ELF-1 (cell line): ENCODE data around the gene PRF1.
"Not testable (repeated sequence)": the region's sequence is repeated elsewhere in the genome, so short reads cannot be mapped to it uniquely, and the experiment has no call there.

Experiments
- DNase-seq: peaks from one replicate; pipeline ENCODE4 v3.0.0-alpha.2; 2016; ENCODE audit warnings: low read depth, low spot score

The PRF1 gene

DNA sequence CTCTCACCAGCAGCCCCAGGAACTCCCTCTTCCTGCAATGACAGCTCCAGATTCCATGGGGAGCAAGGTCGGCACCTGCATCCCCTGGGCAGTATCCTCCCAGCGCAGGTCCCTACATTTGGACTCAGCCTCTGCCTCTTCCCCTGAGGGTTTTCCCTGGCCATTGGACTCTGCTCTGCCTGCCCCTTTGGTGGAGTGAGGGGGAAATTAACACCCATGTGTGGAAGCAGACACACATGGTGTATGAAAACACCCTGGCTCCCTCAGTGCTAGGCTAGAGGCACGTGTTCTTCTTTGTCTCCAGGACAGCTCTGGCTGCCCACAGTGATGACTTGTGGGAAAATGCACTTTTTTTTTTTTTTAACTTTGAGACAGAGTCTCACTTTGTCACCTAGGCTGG is 8.4 kb downstream of the PRF1 start:
- DNase-seq: no peak

DNA sequence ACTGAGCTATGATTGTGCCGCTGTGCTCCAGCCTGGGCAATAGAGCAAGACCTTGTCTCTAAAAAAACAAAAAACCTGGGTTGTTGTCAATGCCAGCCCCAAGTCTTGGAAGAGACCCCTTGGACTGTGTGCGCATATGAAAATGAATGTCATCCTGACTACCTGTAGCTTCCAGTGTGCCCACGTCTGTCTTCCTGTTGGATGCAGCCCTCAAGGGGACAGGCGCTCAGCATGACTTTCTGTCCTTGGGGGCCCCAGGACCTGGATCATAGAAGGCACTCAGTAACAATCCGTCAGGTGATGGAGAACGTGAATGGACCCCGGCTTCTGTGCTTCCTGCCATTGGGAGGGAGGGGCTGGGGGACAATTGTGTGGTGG is 9.0 kb downstream of the PRF1 start:
- DNase-seq: no peak

DNA sequence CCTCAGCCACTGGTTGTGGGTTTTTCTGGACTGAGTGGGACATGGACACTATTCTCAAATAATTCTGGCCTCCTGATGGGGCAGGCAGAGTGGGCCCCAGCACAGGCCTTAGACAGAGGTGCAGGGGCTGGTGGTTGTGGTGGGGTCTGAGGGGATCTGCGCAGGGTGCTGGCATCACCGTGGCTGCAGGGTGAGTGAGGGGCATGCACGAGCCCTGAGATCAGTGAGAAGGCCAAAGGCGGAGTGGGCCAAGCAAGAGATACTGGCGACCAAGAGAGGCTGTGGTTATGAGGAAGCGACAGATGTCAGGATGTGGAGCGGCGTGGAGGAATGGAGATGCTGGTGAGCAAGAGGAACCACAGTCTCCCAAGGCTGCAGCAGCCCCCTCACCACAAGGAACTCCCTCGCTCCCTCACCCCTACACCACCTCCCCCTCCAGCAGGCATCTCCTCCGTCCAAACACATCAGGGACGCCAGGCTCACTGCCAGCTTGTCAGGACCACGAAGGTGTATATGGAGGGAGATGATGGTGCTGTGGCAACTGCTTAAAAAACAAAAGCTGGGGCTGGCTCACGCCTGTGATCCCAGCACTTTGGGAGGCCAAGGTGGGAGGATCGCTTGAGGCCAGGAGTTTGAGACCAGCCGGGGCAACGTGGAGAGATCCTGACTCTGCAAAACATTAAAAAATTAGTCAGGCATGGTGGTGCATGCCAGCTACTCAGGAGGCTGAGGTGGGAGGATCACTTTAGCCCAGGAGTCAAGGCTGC is 9.6 kb downstream of the PRF1 start:
- DNase-seq: no peak

DNA sequence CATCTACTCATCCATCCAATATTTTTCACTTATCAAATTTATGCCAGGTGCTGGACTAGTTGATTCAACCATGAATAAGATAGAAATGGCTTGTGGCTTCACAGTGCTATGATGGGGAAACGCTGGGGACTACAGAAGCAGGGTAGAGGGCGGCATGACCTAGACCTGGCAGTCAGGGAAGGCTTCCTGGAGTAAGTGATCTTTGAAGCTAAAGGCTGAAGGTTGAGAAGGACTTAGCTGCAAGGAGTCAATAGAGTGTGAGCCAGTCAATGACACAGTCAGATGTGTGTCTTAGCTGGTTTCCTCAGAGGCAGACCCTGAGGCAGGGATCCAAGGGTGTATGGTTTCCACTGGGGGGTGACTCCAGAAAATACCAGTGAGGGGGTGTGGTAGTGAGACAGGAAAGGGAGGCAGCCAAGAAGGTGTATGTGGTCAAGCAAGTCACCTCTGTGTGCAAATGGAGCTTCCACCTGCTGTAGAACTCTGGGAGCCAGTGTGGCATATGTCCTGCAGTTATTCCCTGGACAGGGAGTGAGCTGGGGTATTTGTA is 10.3 kb downstream of the PRF1 start:
- no peak for DNase-seq

DNA sequence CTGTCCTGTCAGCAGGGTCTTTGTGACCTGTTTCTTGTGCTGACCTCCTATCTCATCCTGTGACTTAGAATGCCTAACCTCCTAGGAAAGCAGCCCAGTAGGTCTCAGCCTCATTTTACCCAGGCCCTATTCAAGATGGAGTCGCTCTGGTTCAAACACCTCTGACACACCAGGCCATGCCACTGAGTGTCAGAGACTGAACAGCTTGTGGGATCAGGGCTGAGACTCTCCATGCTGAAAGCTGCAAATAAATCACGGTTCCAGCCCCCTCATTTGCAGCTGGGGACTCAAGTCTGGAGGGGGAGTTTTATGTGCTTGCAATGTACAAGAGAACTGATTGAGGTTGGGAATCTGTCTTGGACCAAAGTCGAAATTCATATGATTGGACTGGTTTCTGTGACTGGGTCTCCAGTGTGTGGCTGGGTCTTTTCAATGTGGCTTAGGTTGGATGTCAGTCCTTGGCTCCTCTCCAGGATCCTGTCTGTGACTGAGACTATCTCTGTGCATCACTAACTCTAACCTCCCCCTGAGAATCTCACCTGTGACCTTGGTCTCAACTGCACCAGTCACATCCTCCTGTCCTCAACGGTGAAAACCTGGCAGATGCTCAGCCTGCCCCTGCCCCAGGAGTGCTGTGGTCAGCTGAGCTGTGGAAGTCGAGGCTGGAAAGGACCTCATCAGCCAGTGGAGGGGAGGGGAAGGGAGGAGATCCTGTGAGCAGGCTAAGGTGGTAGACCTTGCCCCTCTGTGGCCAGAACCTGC is 11.7 kb downstream of the PRF1 start:
- no peak for DNase-seq

DNA sequence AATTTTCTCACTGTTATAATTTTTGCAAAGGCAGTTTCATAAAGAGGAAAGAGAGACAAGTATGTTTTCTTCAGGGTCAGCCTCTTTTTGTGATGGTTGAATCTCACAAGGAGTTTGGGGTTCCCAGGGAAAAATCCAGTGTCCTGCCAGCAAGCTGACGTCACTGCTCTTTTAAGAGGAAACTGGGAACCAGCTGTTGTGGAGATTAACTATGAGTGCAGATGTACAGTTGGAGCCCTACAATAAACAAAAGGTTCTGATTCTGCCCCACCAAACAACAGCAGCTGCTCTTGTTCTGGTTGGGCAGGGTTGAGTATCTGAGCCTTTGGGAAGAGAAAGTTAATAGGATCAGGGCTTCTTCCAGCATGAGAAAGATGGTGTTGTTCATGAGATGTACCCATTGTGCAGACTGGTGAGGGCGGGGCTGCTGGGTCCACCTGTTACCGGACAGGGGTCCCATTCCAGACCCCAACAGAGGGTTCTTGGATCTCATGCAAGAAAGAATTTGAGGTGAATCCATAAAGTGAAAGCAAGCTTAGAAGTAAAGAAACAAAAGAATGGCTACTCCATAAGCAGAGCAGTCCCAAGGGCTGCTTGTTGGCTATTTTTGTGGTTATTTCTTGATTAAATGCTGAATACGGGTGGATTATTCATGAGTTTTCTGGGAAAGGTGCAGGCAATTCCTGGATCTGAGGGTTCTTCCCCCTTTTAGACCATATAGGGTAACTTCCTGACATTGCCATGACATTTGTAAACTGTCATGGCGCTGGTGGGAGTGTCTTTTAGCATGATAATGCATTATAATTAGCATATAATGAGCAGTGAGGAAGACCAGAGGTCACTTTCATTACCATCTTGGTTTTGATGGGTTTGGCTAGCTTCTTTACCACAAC is 12.5 kb downstream of the PRF1 start:
- no peak for DNase-seq

DNA sequence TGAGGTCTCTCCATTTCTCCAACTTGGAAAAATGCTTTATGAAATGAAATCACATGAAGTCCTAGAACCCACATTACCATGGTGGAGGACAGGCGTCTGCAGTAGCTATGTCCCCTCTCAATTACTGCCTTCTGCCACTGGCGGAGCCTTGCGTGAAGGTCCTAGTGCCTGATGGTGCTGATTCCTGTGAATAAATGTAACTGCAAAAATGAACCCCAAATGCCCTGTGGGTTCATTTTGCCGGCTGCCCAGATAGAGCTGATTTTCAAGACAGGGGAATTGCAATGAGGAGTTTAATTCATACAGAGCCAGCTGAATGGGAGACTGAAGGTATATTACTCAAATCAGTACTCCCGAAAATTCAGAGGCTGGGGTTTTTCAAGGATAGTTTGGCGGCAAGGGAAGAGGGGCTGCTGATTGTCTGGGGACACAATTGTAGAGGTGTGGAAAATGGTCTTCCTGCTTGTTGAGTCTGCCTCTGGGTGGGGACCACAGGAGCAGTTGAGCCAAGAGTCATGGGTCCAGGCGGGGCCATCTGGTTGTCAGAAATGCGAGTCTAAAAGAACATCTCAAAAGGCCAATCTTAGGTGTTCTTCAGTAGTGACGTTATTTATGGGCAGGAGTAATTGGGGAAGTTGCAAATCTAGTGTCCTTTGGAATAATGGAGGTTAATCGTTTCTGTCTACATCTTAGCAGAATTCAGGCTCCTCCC is 13.5 kb downstream of the PRF1 start:
- DNase-seq: no peak

DNA sequence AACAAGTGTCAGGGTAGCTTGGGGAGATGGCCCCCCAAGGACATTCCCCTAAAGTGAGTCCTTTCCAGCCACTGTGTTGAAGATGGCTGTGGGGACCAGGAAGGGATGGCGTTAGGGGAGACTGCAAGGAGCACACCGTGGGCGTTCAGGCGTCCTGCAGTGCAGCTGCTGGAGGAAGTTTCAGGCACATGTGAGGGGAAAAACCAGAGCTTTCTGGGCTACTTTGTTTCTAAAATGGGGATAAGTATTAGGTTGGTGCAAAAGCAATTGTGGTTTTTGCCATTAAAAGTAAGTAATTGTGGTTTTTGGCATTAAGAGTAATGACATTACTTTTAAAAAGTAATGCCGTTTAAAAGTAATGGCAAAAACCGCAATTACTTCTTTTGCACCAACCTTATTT is 14.3 kb downstream of the PRF1 start:
- DNase-seq: no peak

DNA sequence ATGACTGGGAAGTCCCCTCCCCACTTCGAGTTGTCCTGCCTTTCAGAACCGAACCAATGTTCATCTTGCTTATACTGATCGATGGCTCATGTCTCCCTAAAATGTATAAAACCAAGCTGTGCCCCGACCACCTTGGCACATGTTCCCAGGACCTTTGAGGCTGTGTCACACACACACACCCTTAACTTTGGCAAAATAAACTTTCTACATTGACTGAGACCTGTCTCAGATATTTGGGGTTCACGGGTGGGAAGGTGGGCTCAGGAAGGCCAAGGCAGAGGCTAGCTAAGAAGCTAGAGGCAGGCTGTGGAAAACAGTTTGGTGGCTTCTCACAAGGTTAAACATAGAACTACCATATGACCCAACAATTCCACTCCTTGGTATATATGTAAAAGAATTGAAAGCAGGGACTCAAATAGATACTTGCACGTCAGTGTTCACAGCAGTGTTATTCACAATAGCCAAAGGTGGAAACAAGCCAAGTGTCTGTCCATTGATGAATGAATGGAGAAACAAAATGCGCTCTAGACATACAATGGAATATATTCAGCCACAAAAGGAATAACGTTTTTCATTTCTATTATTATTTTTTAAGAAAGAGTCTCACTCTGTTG is 15.4 kb downstream of the PRF1 start:
- DNase-seq: no peak

DNA sequence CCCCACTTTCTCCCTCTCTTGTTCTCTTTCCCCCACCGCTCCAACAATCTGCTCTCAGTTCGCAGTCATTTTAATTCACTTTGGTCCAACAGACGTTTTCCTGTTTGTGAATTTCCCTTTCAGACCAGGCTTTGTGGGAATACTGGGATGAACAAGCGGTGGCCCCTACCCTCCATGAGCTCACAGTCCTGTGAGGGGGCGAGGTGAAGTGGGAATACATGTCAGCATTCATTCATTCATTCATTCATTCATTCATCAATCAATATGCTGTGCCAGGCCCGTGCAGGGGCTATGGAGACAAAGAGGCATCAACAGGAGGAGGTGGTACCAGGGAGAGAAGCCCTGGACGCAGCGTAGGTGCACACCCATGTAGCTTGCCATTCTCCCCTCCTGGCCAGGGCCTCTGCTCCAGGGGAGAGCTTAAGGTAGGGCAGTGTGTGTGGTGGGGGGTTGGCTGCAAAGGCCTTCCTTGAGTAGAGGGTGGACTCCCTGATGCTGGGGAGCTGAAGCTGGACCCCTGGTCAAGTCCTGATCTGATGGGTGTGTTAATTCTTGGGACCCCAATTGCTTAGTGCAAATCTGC is 16.1 kb downstream of the PRF1 start:
- no peak for DNase-seq

DNA sequence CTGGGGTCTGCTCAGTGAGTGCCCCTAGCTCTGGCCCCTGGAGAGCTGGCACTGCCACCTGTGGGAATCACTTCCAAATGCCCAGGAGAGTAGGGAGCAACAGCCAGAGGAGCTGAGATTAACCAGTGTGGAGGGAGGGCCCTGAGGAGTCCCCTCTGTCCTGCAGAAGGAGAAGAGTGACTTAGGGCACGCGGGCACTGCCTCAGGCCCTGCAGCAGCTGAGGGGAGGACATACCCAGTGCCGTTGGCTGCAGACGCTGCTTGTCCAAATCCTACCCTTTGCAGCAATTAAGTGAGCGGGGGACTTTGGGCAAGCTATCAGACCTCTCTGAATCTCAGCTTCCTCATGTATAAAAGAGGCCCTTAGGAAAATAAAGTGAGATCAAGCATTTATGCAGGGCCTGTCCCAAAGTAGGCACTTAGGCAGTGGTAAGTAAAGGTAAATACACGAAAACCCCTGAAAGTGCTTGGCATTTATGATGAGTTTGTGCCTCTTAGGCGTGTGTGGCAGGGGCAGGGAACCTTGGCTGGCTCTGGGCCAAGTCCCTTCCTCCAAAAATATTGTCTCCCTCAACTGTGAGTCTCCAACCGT is 16.9 kb downstream of the PRF1 start:
- DNase-seq: no peak

DNA sequence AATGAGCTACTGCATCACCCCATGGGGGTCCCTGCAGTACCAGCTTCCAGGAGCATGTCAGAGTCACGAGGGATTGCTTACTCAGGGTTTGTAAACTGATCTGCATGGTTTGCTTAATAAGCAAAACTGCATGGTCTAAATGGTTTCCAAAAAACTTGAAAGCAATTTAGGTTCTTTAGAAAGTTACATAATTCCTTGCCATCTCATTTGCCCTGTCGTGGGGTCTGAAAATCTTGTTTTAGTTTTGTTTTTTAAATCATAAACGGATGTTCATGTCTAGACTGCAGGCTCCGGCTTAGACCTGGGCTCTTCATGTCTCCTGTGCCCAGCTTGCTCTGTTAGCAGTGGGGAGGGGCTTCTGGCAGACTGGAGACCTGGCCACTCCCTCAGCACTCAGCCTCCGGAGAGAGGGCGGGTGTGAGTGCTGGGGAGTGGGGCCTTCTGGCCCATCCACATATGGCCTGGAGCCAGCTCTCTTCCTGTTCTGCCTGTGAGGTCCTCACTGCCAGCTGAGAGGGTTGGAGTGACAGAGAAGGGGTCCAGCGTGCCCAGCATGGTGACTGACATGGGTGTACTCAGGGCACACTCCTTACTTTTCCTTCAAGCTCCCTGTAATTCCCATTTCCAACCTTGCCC is 17.5 kb downstream of the PRF1 start:
- peak; percentile 90 for DNase-seq

DNA sequence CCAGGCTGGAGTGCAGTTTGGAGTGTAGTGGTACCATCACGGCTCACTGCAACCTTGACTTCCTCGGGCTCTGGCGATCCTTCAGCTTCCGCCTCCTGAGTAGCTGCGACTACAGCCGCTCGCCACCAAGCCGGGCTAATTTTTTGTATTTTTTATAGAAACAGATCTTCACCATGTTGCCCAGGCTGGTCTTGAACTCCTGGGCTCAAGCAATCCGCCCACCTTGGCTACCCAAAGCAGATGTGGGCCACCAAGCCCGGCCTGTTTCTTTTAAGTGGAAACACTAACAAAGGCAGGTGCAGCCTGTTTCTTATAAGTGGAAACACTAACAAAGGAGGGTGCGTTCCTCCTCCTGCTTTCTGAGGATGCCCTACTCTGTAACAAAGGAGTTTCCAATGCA is 18.2 kb downstream of the PRF1 start:
- DNase-seq: no peak

DNA sequence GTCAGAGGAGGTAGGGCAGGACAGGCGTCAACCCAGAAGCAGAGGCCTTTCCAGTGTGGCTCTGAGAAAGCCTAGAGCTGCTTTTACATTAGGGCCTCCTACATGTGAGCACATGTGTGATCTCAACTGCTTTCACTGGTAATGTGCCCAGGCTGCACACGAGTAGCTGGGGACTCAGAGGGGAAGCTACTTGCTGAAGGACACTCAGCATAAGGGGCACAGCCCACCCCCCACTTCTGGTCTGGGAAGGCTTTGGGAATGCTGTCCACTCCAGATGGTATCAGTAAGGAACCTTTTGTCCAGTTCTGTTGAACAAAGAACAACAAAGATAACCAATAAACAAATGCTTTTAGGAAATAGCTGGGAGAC is 18.9 kb downstream of the PRF1 start:
- DNase-seq: no peak

DNA sequence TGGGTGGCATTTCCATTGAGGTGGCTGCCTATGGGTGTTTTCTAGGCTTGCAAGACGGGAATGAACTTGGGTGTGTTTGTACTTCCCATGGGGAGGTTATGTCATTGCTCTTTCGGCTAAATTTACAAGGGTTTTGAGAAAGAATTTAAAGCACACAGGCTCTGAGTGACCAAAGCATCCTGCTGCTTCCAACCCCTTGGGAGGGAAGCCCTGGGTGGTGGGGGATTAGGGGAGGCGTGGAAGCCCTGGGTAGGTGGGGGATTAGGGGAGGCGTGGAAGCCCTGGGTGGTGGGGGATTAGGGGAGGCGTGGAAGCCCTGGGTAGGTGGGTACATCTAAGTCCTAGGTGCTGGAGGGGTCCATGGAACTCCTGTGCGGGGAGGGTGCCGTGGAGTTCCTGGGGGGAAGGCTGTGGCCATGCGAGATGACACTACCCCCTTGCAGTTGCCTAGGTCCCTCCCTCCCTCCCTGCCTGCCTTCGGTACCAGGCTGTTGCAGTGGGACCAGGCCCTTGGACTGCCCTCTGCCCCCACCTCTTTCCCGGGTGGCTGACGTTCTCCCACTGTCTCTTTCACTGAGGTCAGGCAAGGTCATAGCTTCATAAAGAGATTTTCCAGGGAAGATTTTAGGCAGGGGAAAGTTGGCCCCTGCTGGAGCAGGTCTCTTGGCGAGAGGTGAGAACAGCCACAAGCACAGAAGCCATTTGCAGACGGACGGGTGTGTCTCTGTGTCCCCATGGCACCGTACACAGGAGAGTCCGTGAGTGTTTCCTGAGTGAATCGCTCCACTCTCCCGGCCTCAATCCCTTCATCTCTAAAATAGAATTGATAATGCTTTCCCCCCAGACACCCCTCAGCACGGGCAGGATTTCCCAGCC is 19.5 kb downstream of the PRF1 start:
- no peak for DNase-seq

DNA sequence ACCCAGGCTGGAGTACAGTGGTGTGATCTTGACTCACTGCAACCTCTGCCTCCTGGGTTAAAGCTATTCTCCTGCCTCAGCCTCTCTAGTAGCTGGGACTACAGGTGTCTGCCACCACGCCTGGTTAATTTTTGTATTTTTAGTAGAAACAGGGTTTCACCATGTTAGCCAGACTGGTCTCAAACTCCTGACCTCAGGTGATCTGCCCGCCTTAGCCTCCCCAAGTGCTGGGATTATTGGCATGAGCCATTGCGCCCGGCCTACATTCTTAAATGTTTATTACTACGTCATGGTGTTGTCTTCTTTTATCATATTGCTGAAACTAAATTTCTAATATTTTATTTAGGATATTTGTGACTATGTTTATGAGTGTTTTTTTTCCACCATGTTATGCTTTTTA is 21.4 kb downstream of the PRF1 start:
- DNase-seq: not testable (repeated sequence)

DNA sequence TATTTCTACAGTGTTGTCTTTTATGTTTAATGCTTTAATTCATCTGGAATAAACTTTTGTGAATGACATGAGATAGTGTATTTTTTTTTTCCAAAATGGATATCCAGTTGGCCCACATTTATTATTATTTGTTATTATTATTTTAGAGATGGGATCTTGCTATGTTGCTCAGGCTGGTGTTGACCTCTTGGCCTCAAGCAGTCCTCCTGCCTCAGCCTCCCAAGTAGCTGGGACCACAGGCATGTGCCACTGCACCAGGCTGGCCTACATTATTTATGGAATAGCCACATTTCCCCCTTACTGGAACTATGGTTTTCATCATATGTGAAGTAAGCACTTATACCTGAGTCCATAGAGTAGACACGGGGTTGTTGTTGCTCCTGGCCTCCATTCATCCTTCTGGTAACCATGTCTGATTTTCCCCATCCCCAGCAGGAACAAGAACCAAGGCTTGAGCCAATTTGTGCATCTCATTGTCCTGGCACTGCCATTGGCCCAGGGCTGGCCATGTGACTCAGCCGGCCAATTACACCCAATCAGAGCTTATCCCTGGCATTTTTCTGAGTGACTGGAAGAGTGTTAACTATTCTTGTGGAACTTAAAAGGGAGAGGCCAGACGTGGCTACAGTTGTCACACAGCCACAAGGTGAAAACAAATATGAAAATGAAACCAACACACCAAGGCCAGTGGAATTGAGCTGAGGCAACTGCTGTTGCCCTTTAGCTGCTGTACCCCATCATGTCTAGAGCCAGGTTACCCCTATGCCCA is 23.1 kb downstream of the PRF1 start:
- no peak for DNase-seq

DNA sequence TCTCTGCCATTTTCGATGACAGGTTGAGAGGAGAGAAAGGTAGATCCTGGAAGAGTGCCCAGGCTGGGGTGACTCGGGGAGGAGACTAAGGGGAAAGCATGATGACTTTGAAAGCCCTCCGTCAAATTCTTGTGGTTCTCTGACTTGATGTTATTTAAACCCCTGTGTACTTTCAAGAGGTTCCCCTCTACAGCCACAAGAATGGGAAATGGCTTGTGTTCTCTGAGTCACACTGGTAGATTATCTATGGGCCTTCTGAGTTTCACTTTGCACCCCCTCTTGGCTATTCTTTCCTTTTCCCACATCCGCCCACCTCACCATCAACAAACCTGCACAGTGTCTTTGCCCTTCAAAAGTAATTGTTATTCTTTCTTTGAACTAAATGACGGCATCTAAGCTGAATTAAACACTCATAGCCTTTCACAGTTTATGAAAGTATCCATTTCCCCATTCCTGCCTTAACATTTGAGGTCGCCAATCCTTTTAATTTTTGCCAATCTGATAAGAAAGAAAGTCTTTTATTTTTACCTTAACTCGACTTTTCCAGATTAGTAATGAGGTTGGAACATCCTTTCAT is 24.1 kb downstream of the PRF1 start:
- DNase-seq: no peak
